Measurements from ENCODE around the gene SERBP1.

The SERBP1 gene

DNA sequence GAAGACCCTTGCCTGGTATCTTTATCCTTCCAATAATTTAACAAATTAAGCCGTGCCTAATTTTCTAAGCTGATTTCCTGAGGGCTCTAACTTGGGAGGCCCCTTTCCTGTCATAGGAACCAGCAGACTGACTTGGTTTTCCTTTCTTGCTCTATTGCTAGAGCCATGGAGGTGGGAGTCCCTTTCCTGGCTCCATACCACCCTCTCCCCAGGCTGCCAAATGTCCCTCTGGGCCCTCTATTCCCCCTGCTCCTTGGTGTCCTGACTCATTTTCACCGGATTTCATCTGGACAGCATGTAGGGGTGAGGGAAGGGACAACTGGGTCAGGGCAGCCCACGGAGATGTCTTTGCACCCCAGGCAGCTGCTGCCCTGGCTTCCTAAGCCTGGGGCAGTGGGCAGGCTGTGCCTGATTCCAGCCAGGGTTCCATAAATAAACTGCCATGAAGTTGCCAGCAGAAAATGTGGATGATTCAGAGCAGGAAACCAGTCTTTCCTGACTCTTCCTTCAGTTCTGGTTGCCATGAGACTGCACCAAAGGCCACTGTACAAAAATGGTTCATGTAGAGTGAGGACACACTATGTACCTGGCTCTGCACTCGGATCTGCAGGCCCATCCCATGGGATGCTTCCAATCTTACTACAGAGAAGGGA lies 38.0 kb upstream of the SERBP1 start:
- H3K4me3 ChIP-seq (ENCODE audit: low read length), result no peak overlapping the region
- no peak for TF ChIP-seq CTCF (conservative IDR thresholded peaks at IDR 0.05; ENCODE audit: low read length)
- peak; percentile 16 for DNase-seq (ENCODE audit: low read depth)

DNA sequence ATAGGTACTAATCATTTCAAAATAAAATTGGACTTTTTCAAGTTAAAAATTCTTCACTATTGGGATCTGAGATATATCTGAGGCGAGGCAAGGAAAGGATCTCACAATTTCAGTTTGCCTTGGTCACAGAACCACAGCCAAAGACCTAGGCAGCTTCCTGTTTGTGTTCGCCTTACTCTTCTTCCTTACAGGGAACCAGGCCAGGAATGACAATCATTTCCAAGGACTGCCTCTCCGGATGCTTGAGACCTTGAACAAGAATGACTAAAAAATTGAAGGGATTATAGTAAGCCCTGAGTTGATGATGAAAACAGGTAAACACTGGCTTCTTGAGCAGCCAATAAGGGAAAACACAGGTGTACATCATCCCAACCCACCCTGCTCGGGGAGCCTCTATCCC lies 35.2 kb upstream of the SERBP1 start:
- TF ChIP-seq CTCF (conservative IDR thresholded peaks at IDR 0.05; ENCODE audit: low read length), result no peak
- DNase-seq (ENCODE audit: low read depth), result no peak

DNA sequence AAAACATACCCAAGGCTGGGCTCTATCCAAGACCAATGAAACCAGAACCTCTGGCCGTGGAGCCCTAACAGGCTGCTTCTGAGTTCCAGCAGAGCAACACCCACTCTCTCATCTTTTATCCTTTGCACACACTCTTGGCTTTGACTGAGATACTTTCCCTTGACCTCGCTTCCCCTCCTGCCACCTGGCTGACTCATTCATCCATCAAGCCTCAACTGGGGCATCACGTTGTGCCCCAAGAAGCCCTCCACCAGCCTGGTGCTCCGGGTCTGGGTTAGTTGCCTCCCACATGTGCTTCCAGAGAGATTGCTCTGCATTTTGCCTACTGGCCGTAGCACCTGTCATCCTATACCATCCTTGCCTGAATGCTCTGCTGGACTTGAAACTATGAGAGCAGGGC lies 34.5 kb upstream of the SERBP1 start:
- DNase-seq (ENCODE audit: low read depth), result no peak
- no peak for TF ChIP-seq CTCF (conservative IDR thresholded peaks at IDR 0.05; ENCODE audit: low read length)

More for the DNA sequence above, 35.2 kb upstream of the SERBP1 start:
- no peak overlapping the region for H3K4me3 ChIP-seq (ENCODE audit: low read length)

DNA sequence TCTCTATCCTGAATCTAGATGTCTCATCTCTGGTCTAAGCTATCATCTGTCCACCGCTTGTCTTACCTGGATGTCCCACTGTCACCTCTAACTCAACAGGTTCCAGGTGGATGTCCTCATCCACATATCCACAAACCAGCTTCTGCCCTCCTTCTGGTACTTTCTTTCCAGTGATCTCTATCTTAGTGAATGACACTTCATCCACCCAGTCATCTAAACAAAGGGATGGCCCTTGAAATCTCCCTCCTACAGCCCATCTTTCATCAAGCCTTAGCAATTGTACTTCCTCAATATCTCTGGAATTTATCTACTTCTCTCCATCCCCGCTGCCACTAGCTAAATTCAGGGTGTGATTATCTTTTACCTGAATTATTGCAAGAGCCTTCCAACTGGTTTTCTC lies 33.9 kb upstream of the SERBP1 start:
- H3K4me3 ChIP-seq (ENCODE audit: low read length), result no peak overlapping the region
- no peak for DNase-seq (ENCODE audit: low read depth)
- no peak for TF ChIP-seq CTCF (conservative IDR thresholded peaks at IDR 0.05; ENCODE audit: low read length)

More for the DNA sequence above, 34.5 kb upstream of the SERBP1 start:
- no peak overlapping the region for H3K4me3 ChIP-seq (ENCODE audit: low read length)

GRCh38 chr1:67463298-67463955 lies 33.2 kb upstream of the SERBP1 start:
- H3K4me3 ChIP-seq (ENCODE audit: low read length), result no peak overlapping the region
- no peak for TF ChIP-seq CTCF (conservative IDR thresholded peaks at IDR 0.05; ENCODE audit: low read length)
- no peak for DNase-seq (ENCODE audit: low read depth)

DNA sequence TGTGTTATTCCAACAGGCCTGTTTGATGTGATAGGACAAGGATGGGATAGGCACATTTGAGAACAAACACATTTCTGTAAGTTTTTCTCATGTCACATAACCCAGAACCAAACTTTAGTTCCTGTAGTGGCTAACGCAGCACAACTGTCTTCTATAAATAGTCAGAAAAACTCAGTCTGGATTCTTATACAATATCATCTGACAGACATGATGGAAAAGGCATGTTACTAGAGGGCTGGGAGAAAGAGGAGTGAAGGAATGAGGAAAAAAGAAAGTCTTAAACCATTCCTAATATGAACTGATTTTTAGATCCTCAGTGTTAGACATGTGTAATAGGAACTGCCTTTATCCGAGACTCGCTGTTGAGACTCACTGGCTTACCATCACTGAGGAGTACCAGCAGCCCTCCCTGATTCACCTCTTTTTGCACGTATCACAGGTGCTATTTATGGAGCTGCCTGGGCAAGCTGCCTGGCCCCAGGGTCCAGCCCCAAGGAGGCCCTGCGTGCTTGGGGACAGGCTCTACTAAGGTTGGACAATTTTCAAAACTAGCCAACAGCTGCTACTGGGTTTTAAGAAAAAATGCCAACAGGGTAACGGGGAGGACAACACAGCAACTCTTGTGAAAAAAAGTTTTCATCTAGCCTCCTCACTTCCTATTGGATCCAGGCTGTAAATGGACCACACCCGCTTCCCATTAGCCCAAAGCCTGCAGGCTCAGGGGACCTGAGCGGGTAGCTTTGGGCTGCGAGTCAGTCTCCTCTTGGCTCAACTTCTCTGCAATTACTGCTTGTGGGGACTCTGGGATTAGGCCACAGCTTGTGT lies 30.7 kb upstream of the SERBP1 start:
- DNase-seq (ENCODE audit: low read depth), result peak; percentile 64
- TF ChIP-seq CTCF (conservative IDR thresholded peaks at IDR 0.05; ENCODE audit: low read length), result no peak
- no peak overlapping the region for H3K4me3 ChIP-seq (ENCODE audit: low read length)

Data from AG10803 (cell line).